Type B pancreatic cell (in vitro differentiated cells): ENCODE results near the gene HERC5. TPM values are rescaled to one million over a fixed set of nuclear protein-coding genes. Genes with fewer than 3 reads are reported as not detected.
A peak's percentile ranks its signal among the peaks of the same experiment; 100 is the strongest.

Experiments
- DNase-seq: peaks from one replicate; pipeline ENCODE4 v3.0.0; 2021; ENCODE audit warnings: mixed read lengths; ENCODE audit not compliant: unreplicated experiment; ENCODE audit errors: extremely low spot score
- H3K27ac Mint-ChIP-seq: 2 replicates; pipeline ENCODE4 v1.8.0; 2021; ENCODE audit warnings: mild to moderate bottlenecking, mixed read lengths
- H3K27me3 Mint-ChIP-seq: 2 replicates; pipeline ENCODE4 v1.8.0; 2021; ENCODE audit warnings: mixed read lengths
- H3K36me3 Mint-ChIP-seq: 2 replicates; pipeline ENCODE4 v1.8.0; 2021; ENCODE audit warnings: mixed read lengths
- H3K4me1 Mint-ChIP-seq: one replicate; pipeline ENCODE4 v1.8.0; 2021; ENCODE audit warnings: mixed read lengths; ENCODE audit not compliant: unreplicated experiment
- H3K4me3 Mint-ChIP-seq: 2 replicates; pipeline ENCODE4 v1.8.0; 2021; ENCODE audit warnings: mild to moderate bottlenecking, mixed read lengths
- H3K9me3 Mint-ChIP-seq: 2 replicates; pipeline ENCODE4 v1.8.0; 2021; ENCODE audit warnings: mixed read lengths
- CTCF ChIP-seq: fragments of 200-600 bp; sonication (generic); conservative IDR thresholded peaks from 2 replicates; pipeline ENCODE4 v1.5.0; 2021; ENCODE audit warnings: antibody characterized with exemption, mild to moderate bottlenecking
- total RNA-seq: library from RNA; stranded (reverse); gene quantifications from 2 replicates; pipeline ENCODE4 v1.2.1, GENCODE V29; 2021; ENCODE audit warnings: low replicate concordance

HERC5 gene
- total RNA-seq, 1 donor from 2014 or later, result 1.4 TPM

- H3K4me3 Mint-ChIP-seq, result no peak overlapping the region
- no peak for DNase-seq
- H3K4me1 Mint-ChIP-seq, result no peaks in the 10 kb centered on the region
- TF ChIP-seq CTCF, result no peak
- H3K27ac Mint-ChIP-seq, result no peak overlapping the region
- H3K36me3 Mint-ChIP-seq, result no peaks in the 10 kb centered on the region
- H3K27me3 Mint-ChIP-seq, result no peaks in the 10 kb centered on the region
- no peaks in the 10 kb centered on the region for H3K9me3 Mint-ChIP-seq
Measured at GRCh38 chr4:88514557-88515511, 57.9 kb downstream of the HERC5 start.

GRCh38 chr4:88516746-88517145 is 59.8 kb downstream of the HERC5 start:
- H3K4me1 Mint-ChIP-seq, result peaks cover 5% of the 10 kb centered on the region

GRCh38 chr4:88517825-88518224 is 60.9 kb downstream of the HERC5 start:
- H3K9me3 Mint-ChIP-seq, result no peaks in the 10 kb centered on the region
- peaks cover 15% of the 10 kb centered on the region for H3K4me1 Mint-ChIP-seq
- TF ChIP-seq CTCF, result no peak
- no peak overlapping the region for H3K27ac Mint-ChIP-seq
- DNase-seq, result no peak
- peaks cover 16% of the 10 kb centered on the region for H3K36me3 Mint-ChIP-seq
- H3K4me3 Mint-ChIP-seq, result no peak overlapping the region
- no peaks in the 10 kb centered on the region for H3K27me3 Mint-ChIP-seq

More at GRCh38 chr4:88516746-88517145, 59.8 kb downstream of the HERC5 start:
- no peaks in the 10 kb centered on the region for H3K27me3 Mint-ChIP-seq
- H3K27ac Mint-ChIP-seq, result no peak overlapping the region
- H3K36me3 Mint-ChIP-seq, result peaks cover 11% of the 10 kb centered on the region
- DNase-seq, result no peak
- no peak overlapping the region for H3K4me3 Mint-ChIP-seq
- no peak for TF ChIP-seq CTCF
- no peaks in the 10 kb centered on the region for H3K9me3 Mint-ChIP-seq

GRCh38 chr4:88518911-88519310 is 62.0 kb downstream of the HERC5 start:
- Mint-ChIP-seq H3K9me3 (no peaks in the 10 kb centered on the region), H3K27me3 (no peaks in the 10 kb centered on the region), H3K36me3 (peaks cover 17% of the 10 kb centered on the region), H3K4me3 (no peak overlapping the region), H3K27ac (no peak overlapping the region), H3K4me1 (peaks cover 16% of the 10 kb centered on the region)
- no peak for DNase-seq
- no peak for TF ChIP-seq CTCF

GRCh38 chr4:88522702-88523324 is 65.9 kb downstream of the HERC5 start:
- no peak for DNase-seq
- Mint-ChIP-seq H3K27me3 (no peaks in the 10 kb centered on the region), H3K9me3 (no peaks in the 10 kb centered on the region)

More at GRCh38 chr4:88522702-88523324, 65.9 kb downstream of the HERC5 start:
- Mint-ChIP-seq H3K4me3 (peak overlapping the region; percentile 99), H3K36me3 (peaks cover 17% of the 10 kb centered on the region), H3K27ac (peak overlapping the region; percentile 94), H3K4me1 (peaks cover 20% of the 10 kb centered on the region)
- TF ChIP-seq CTCF, result no peak
